CD4-positive, CD25-positive, alpha-beta regulatory T cell (primary cell): ENCODE measurements around the gene DST. TPM values are rescaled to one million over a fixed set of nuclear protein-coding genes. Genes with fewer than 3 reads are reported as not detected.

ENCODE experiments used
- ATAC-seq, 2 donors: fragments of 150-1000 bp; cut with Tn5 transposase; one replicate each; pipeline ENCODE4 v1.10.0; 2021; ENCODE audit warnings: low read depth in 2 of 2, moderate number of reproducible peaks in 2 of 2, moderate library complexity in 1 of 2
- DNase-seq, 3 donors: peaks; one replicate each; pipeline versions ENCODE4 v3.0.0 to v3.0.0-alpha.2; 2012 to 2022; ENCODE audit warnings: mixed read lengths in 1 of 3
- H3K27ac ChIP-seq: one replicate; pipeline ENCODE4 v1.7.0; 2013; ENCODE audit warnings: mild to moderate bottlenecking, low read length; ENCODE audit not compliant: insufficient read depth, poor library complexity, severe bottlenecking
- H3K27me3 ChIP-seq: one replicate; pipeline ENCODE4 v1.7.0; 2013; ENCODE audit warnings: low read length; ENCODE audit not compliant: control insufficient read depth, insufficient read depth
- H3K36me3 ChIP-seq: one replicate; pipeline ENCODE4 v1.7.0; 2013; ENCODE audit warnings: mild to moderate bottlenecking, low read length, moderate library complexity; ENCODE audit not compliant: control insufficient read depth, insufficient read depth
- H3K4me1 ChIP-seq: 2 replicates; pipeline ENCODE4 v1.7.0; 2013; ENCODE audit warnings: mild to moderate bottlenecking, low read length; ENCODE audit not compliant: insufficient read depth, control insufficient read depth, poor library complexity, severe bottlenecking
- H3K4me3 ChIP-seq: one replicate; pipeline ENCODE4 v1.7.0; 2013; ENCODE audit warnings: low read depth, mild to moderate bottlenecking, low read length, moderate library complexity
- H3K9me3 ChIP-seq, 2 experiments: 1 replicate in 1 of 2; 2 replicates in 1 of 2; pipeline ENCODE4 v1.7.0; 2013; ENCODE audit warnings: low read length in 2 of 2, mild to moderate bottlenecking in 1 of 2, moderate library complexity in 1 of 2; ENCODE audit not compliant: control insufficient read depth in 2 of 2
- H3K27ac Mint-ChIP-seq, 3 donors: one replicate each; pipeline ENCODE4 v1.8.0; 2020 to 2022; ENCODE audit warnings: mild to moderate bottlenecking in 3 of 3, mixed read lengths in 3 of 3, moderate library complexity in 2 of 3
- H3K27me3 Mint-ChIP-seq: one replicate; pipeline ENCODE4 v1.8.0; 2022; ENCODE audit warnings: mild to moderate bottlenecking, mixed read lengths
- H3K36me3 Mint-ChIP-seq: one replicate; pipeline ENCODE4 v1.8.0; 2020; ENCODE audit warnings: mixed read lengths
- H3K4me1 Mint-ChIP-seq, 4 donors: one replicate each; pipeline ENCODE4 v1.8.0; 2020 to 2022; ENCODE audit warnings: mixed read lengths in 4 of 4, mild to moderate bottlenecking in 1 of 4
- H3K4me3 Mint-ChIP-seq, 4 donors: one replicate each; pipeline ENCODE4 v1.8.0; 2020 to 2022; ENCODE audit warnings: mild to moderate bottlenecking in 4 of 4, mixed read lengths in 4 of 4, moderate library complexity in 3 of 4
- H3K9me3 Mint-ChIP-seq, 7 donors: one replicate each; pipeline ENCODE4 v1.8.0; 2020 to 2022; ENCODE audit warnings: mixed read lengths in 7 of 7, mild to moderate bottlenecking in 3 of 7, moderate library complexity in 2 of 7
- polyA plus RNA-seq, 4 donors: library from polyadenylated mRNA; unstranded; fragments of 300-500 nt; fragmentation: Illumina TruSeq; gene quantifications; one replicate each; pipeline ENCODE4 v1.2.3, GENCODE V29; 2021
- total RNA-seq: library from RNA; stranded (reverse); gene quantifications from one replicate; pipeline ENCODE4 v1.2.3, GENCODE V29; 2022

The DST gene
- total and polyA plus RNA-seq, 5 donors from 2014 or later = 0.30 to 3.8 (median 1.2) TPM; not detected in 2

GRCh38 chr6:56521454-56521853, 121.2 kb downstream of the DST start:
- Histone ChIP-seq H3K4me1 (no peaks in the 10 kb centered on the region), H3K36me3 (no peaks in the 10 kb centered on the region), H3K27me3 (no peaks in the 10 kb centered on the region), H3K4me3 (no peak overlapping the region), H3K27ac (no peak overlapping the region), H3K9me3 (no peaks in the 10 kb centered on the region)
- no peaks in the 10 kb centered on the region for H3K4me1 Mint-ChIP-seq
- ATAC-seq (no peak), DNase-seq (no peak)
- no peaks in the 10 kb centered on the region for H3K36me3 Mint-ChIP-seq
- H3K27ac Mint-ChIP-seq = no peak overlapping the region
- H3K4me3 Mint-ChIP-seq = no peak overlapping the region
- no peaks in the 10 kb centered on the region for H3K27me3 Mint-ChIP-seq
- H3K9me3 Mint-ChIP-seq = peaks cover 0 to 7% (median 0%) of the 10 kb centered on the region in 7 donors

- Mint-ChIP-seq H3K36me3 (no peaks in the 10 kb centered on the region), H3K4me3 (no peak overlapping the region), H3K27me3 (no peaks in the 10 kb centered on the region), H3K27ac (no peak overlapping the region), H3K9me3 (peaks cover 0 to 7% (median 0%) of the 10 kb centered on the region in 7 donors), H3K4me1 (no peaks in the 10 kb centered on the region)
- ATAC-seq (no peak), DNase-seq (no peak)
- Histone ChIP-seq H3K4me1 (no peaks in the 10 kb centered on the region), H3K27me3 (no peaks in the 10 kb centered on the region), H3K36me3 (no peaks in the 10 kb centered on the region), H3K9me3 (no peaks in the 10 kb centered on the region), H3K4me3 (no peak overlapping the region), H3K27ac (no peak overlapping the region)
These were observed 122.5 kb downstream of the DST start for GRCh38 chr6:56520218-56520617.

DNA sequence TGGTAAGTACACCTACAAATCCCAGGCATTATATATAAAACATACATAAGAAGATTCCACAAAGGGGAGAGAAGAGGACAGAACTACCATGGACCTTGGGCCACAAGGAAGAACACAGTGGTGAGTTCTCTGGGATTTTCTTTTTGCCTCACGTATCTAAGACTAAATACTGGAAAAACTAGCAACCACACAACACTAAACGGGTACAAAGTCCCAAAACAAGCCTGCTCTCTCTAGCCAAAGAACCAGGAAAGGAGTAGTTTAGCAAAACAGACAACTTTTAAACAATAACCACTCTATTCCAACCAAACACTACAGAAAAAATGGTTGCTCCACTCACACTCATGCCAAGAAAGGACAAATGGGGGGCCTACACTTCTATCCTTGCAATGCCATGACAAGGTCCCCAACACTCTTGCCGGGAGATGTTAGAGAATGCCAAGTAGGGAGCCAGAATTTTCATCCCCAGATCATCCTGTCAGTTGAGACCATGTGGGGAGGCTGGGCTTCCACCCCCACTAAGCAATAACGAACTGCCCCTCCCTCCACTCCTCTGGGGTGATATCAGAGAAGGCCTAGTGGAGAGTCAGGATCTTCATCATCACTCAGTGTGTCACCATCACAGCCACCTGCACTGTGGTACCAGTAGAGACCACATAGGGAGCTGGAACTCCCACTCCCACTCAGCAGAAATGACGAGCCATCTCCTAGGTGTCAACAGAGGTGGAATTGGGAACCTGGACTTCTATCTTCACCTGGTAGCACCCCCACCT, 123.5 kb downstream of the DST start:
- H3K4me1 ChIP-seq = no peaks in the 10 kb centered on the region
- no peaks in the 10 kb centered on the region for H3K27me3 ChIP-seq
- no peaks in the 10 kb centered on the region for H3K9me3 ChIP-seq
- no peaks in the 10 kb centered on the region for H3K4me1 Mint-ChIP-seq
- peaks cover 0 to 7% (median 0%) of the 10 kb centered on the region in 7 donors for H3K9me3 Mint-ChIP-seq
- no peak overlapping the region for H3K4me3 Mint-ChIP-seq
- ATAC-seq = no peak
- no peaks in the 10 kb centered on the region for H3K36me3 ChIP-seq
- no peak overlapping the region for H3K27ac Mint-ChIP-seq
- no peak overlapping the region for H3K27ac ChIP-seq
- H3K4me3 ChIP-seq = no peak overlapping the region
- DNase-seq = no peak
- H3K27me3 Mint-ChIP-seq = no peaks in the 10 kb centered on the region
- H3K36me3 Mint-ChIP-seq = no peaks in the 10 kb centered on the region

DNA sequence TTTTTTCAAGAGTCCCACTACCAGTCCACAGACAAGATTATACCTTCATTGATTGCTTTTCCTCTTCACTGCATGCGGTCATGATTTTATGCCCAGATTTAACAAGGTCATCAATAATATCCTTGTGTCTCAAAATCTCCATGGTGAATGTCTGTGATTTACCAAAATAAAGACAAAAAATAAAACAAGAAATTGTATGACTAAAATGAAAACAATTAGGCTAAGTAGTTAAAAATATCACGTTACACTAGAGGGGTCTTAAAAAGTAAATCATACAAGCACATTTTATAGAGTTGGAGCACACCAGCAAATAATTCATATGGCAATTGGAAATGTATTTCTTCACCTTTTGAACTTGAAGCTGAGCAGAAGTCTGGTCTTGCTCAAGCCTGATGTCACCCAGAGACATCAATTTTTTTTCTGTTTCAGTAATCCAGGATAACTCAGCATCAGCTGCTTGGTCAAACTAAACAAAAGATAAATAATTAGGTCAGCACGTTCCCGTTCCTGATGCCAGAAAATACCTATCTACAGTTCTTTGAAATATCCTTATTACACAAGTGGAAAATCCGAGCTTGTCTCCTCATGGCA, 125.4 kb downstream of the DST start:
- no peaks in the 10 kb centered on the region for H3K9me3 ChIP-seq
- ATAC-seq = no peak
- no peak overlapping the region for H3K4me3 ChIP-seq
- H3K27me3 Mint-ChIP-seq = no peaks in the 10 kb centered on the region
- no peak overlapping the region for H3K4me3 Mint-ChIP-seq
- no peaks in the 10 kb centered on the region for H3K4me1 ChIP-seq
- peaks cover 0 to 7% (median 0%) of the 10 kb centered on the region in 7 donors for H3K9me3 Mint-ChIP-seq
- no peak for DNase-seq
- H3K27ac Mint-ChIP-seq = no peak overlapping the region
- no peaks in the 10 kb centered on the region for H3K36me3 ChIP-seq
- no peaks in the 10 kb centered on the region for H3K27me3 ChIP-seq
- H3K4me1 Mint-ChIP-seq = no peaks in the 10 kb centered on the region
- H3K27ac ChIP-seq = no peak overlapping the region
- no peaks in the 10 kb centered on the region for H3K36me3 Mint-ChIP-seq

DNA sequence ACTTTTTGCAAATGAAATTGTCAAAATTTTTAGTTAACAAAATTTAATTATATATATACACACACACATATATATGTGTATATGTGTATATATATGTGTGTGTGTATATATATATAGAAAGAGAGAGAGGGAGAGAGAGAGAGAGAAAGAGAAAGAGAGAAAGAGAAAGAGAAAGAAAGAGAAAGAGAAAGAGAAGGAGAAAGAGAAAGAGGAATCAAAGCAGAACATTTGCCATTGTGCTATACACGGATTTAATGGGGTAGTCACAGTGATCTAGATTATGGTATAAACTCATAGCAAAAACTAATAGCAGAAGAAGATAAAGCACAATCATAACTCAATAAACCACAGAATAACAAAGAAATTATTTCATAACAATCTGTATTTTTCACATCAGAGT, 126.7 kb downstream of the DST start:
- H3K27ac Mint-ChIP-seq = no peak overlapping the region
- no peaks in the 10 kb centered on the region for H3K9me3 ChIP-seq
- ATAC-seq = no peak
- no peaks in the 10 kb centered on the region for H3K36me3 Mint-ChIP-seq
- no peaks in the 10 kb centered on the region for H3K4me1 Mint-ChIP-seq
- DNase-seq = no peak
- H3K4me1 ChIP-seq = no peaks in the 10 kb centered on the region
- peaks cover 0 to 7% (median 0%) of the 10 kb centered on the region in 7 donors for H3K9me3 Mint-ChIP-seq
- no peak overlapping the region for H3K4me3 Mint-ChIP-seq
- H3K27ac ChIP-seq = no peak overlapping the region
- H3K4me3 ChIP-seq = no peak overlapping the region
- no peaks in the 10 kb centered on the region for H3K36me3 ChIP-seq
- H3K27me3 ChIP-seq = no peaks in the 10 kb centered on the region
- no peaks in the 10 kb centered on the region for H3K27me3 Mint-ChIP-seq

- Histone ChIP-seq H3K27ac (no peak overlapping the region), H3K4me1 (no peaks in the 10 kb centered on the region), H3K9me3 (no peaks in the 10 kb centered on the region), H3K36me3 (no peaks in the 10 kb centered on the region), H3K4me3 (no peak overlapping the region), H3K27me3 (no peaks in the 10 kb centered on the region)
- no peak overlapping the region for H3K27ac Mint-ChIP-seq
- peaks cover 0 to 6% (median 0%) of the 10 kb centered on the region in 7 donors for H3K9me3 Mint-ChIP-seq
- no peaks in the 10 kb centered on the region for H3K4me1 Mint-ChIP-seq
- H3K36me3 Mint-ChIP-seq = no peaks in the 10 kb centered on the region
- ATAC-seq = no peak
- no peak for DNase-seq
- H3K27me3 Mint-ChIP-seq = no peaks in the 10 kb centered on the region
- no peak overlapping the region for H3K4me3 Mint-ChIP-seq
These were observed 127.4 kb downstream of the DST start for GRCh38 chr6:56515081-56515905.

DNA sequence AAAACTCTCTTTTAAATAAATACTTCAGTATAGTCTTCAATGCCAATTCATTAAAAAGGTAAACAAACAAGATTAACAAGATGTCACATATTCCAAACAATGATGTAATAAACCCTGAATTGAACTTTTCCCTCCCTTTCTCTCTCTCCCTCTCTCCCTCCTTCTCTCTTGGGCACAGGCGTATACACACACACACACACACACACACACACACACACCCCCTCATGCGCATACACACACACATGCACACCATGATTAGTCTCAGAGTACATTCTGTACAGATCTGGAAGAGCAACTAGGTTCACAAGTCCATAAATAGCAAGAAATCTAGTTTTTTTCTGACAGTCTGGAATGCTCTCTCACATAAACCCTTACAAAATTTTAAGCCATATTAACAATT, 128.3 kb downstream of the DST start:
- no peak for ATAC-seq
- no peak overlapping the region for H3K4me3 ChIP-seq
- H3K27ac Mint-ChIP-seq = peak overlapping the region in 1 of 3 donors; percentile 91
- no peak overlapping the region for H3K27ac ChIP-seq
- H3K27me3 ChIP-seq = no peaks in the 10 kb centered on the region
- no peak for DNase-seq
- no peaks in the 10 kb centered on the region for H3K9me3 ChIP-seq
- peaks cover 0 to 3% (median 0%) of the 10 kb centered on the region in 7 donors for H3K9me3 Mint-ChIP-seq
- no peaks in the 10 kb centered on the region for H3K27me3 Mint-ChIP-seq
- H3K36me3 Mint-ChIP-seq = no peaks in the 10 kb centered on the region
- no peak overlapping the region for H3K4me3 Mint-ChIP-seq
- H3K4me1 ChIP-seq = no peaks in the 10 kb centered on the region
- no peaks in the 10 kb centered on the region for H3K4me1 Mint-ChIP-seq
- no peaks in the 10 kb centered on the region for H3K36me3 ChIP-seq
